WTC11 (cell line): ENCODE results near the gene NKD1. TPM values are rescaled to one million over a fixed set of nuclear protein-coding genes. Genes with fewer than 3 reads are reported as not detected.

Experiments used
- ATAC-seq: fragments of 200-7000 bp; cut with Tn5 transposase; 2 replicates; pipeline ENCODE4 v1.10.0; 2021; ENCODE audit warnings: mild to moderate bottlenecking, moderate library complexity
- CTCF ChIA-PET: fragments of 300-600 bp; sonication (Branson Sonifier 250); formaldehyde crosslinking; loops from one replicate; lab custom pipeline; 2021; ENCODE audit warnings: antibody characterized with exemption; lab: Charles Lee
- POLR2A ChIA-PET: fragments of 350-600 bp; sonication (Branson Sonifier 250); formaldehyde crosslinking; loops from one replicate; lab custom pipeline; 2021; ENCODE audit warnings: antibody characterized with exemption; lab: Charles Lee
- DNase-seq: peaks from one replicate; pipeline ENCODE4 v3.0.0; 2021; ENCODE audit warnings: low spot score
- H3K27ac Mint-ChIP-seq: 2 replicates; pipeline ENCODE4 v1.8.0; 2021; ENCODE audit warnings: mixed read lengths
- H3K27me3 Mint-ChIP-seq: 2 replicates; pipeline ENCODE4 v1.8.0; 2021; ENCODE audit warnings: low read depth, mild to moderate bottlenecking, moderate library complexity, mixed read lengths
- H3K36me3 Mint-ChIP-seq: 2 replicates; pipeline ENCODE4 v1.8.0; 2021; ENCODE audit warnings: mixed read lengths
- H3K4me1 Mint-ChIP-seq: 2 replicates; pipeline ENCODE4 v1.8.0; 2022; ENCODE audit warnings: mixed read lengths
- H3K4me3 Mint-ChIP-seq: 2 replicates; pipeline ENCODE4 v1.8.0; 2021; ENCODE audit warnings: mild to moderate bottlenecking, moderate library complexity, mixed read lengths
- H3K9me3 Mint-ChIP-seq: 2 replicates; pipeline ENCODE4 v1.8.0; 2021; ENCODE audit warnings: mixed read lengths
- AR ChIP-seq: fragments of 250-450 bp; sonication (Bioruptor Pico); IDR thresholded peaks from 2 replicates; pipeline ENCODE4 v1.9.0; 2021; ENCODE audit warnings: mild to moderate bottlenecking
- ETV6 ChIP-seq: sonication (generic); formaldehyde crosslinking; IDR thresholded peaks from 2 replicates; pipeline ENCODE4 v1.8.1; 2022; ENCODE audit warnings: mild to moderate bottlenecking, missing genetic modification reagents
- FOXK1 ChIP-seq: sonication (generic); formaldehyde crosslinking; IDR thresholded peaks from 2 replicates; pipeline ENCODE4 v1.8.0; 2022; ENCODE audit warnings: mild to moderate bottlenecking, moderate library complexity, missing genetic modification reagents
- KAT7 ChIP-seq: sonication (generic); formaldehyde crosslinking; IDR thresholded peaks from 2 replicates; pipeline ENCODE4 v1.8.1; 2023; ENCODE audit warnings: missing genetic modification reagents, mild to moderate bottlenecking, borderline replicate concordance
- MXD4 ChIP-seq: fragments of 250-450 bp; sonication (Bioruptor Pico); IDR thresholded peaks from 2 replicates; pipeline ENCODE4 v1.8.0; 2021; ENCODE audit warnings: mild to moderate bottlenecking, moderate library complexity, borderline replicate concordance
- NFYB ChIP-seq: sonication (generic); formaldehyde crosslinking; conservative IDR thresholded peaks from 2 replicates; pipeline ENCODE4 v1.8.0; 2022; ENCODE audit warnings: low read depth, missing genetic modification reagents
- USF1 ChIP-seq: sonication (generic); formaldehyde crosslinking; IDR thresholded peaks from 2 replicates; pipeline ENCODE4 v1.8.0; 2022; ENCODE audit warnings: mild to moderate bottlenecking, missing genetic modification reagents
- ZNF121 ChIP-seq: sonication (generic); formaldehyde crosslinking; IDR thresholded peaks from 2 replicates; pipeline ENCODE4 v1.8.0; 2023; ENCODE audit warnings: missing genetic modification reagents
- ZNF219 ChIP-seq: sonication (generic); formaldehyde crosslinking; IDR thresholded peaks from 2 replicates; pipeline ENCODE4 v1.8.0; 2023; ENCODE audit warnings: missing genetic modification reagents, mild to moderate bottlenecking, borderline replicate concordance
- ZNF263 ChIP-seq: sonication (generic); formaldehyde crosslinking; IDR thresholded peaks from 2 replicates; pipeline ENCODE4 v1.8.1; 2022; ENCODE audit warnings: low read depth, mild to moderate bottlenecking, moderate library complexity, missing genetic modification reagents
- total RNA-seq: library from RNA; stranded (reverse); gene quantifications from 3 replicates; pipeline ENCODE4 v1.2.3, GENCODE V29; 2021
- TF ChIP-seq, protein P1 (sequence below): fragments of 250-450 bp; sonication (Bioruptor Pico); IDR thresholded peaks from 2 replicates; pipeline ENCODE4 v1.9.0; 2021; ENCODE audit warnings: mild to moderate bottlenecking
- TF ChIP-seq, protein P2 (sequence below): sonication (generic); formaldehyde crosslinking; IDR thresholded peaks from 2 replicates; pipeline ENCODE4 v1.8.0; 2023; ENCODE audit warnings: missing genetic modification reagents, mild to moderate bottlenecking, borderline replicate concordance
- TF ChIP-seq, protein P3 (sequence below): fragments of 250-450 bp; sonication (Bioruptor Pico); IDR thresholded peaks from 2 replicates; pipeline ENCODE4 v1.9.0; 2021; ENCODE audit warnings: moderate library complexity, mild to moderate bottlenecking, inconsistent platforms, borderline replicate concordance
- TF ChIP-seq, protein P4 (sequence below): sonication (generic); formaldehyde crosslinking; conservative IDR thresholded peaks from 2 replicates; pipeline ENCODE4 v1.8.1; 2023; ENCODE audit warnings: mild to moderate bottlenecking, low read depth, missing genetic modification reagents, moderate library complexity
- TF ChIP-seq, protein P5 (sequence below): fragments of 250-450 bp; sonication (Bioruptor Pico); IDR thresholded peaks from 2 replicates; pipeline ENCODE4 v1.8.0; 2021; ENCODE audit warnings: mild to moderate bottlenecking
- TF ChIP-seq, protein P6 (sequence below): sonication (generic); formaldehyde crosslinking; IDR thresholded peaks from 2 replicates; pipeline ENCODE4 v1.8.0; 2022; ENCODE audit warnings: mild to moderate bottlenecking, missing genetic modification reagents

Gene NKD1
- total RNA-seq, 1 experiment from 2014 or later = 6.0 TPM

DNA sequence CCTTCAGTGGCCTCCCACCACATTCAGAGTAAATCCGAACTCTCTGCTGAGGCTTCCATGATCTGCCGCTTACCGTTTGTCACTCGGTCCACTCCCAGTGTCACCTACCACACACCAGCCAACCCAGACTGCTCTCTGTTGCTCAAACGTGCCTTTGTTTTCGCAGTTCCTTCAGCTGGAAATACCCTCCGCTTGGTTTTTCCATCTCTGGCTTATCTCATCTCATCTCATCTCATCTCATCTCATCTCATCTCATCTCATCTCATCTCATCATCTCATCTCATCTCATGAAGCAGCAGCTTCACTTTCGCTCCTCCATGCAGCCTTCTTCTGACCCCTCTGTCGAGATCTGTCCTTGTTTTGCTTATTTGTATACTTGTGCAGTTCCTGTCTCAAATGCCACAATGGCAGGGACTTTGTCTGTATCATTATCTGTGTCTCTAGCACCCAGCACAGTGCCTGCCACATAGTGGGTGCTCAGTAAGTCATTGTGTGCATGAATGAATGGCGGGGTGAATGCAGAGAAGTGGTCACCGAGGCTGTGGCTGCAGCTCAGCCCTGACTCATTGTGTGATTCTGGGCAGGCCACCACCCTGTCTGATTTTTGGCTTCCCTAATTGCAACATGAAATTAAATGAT is 136.7 kb downstream of the NKD1 start:
- H3K27me3 Mint-ChIP-seq = no peaks in the 10 kb centered on the region
- no peak for ATAC-seq
- ChIA-PET CTCF (interaction anchor here (1.2 to 3.7 kb wide), 3 partner anchors 7 to 19 kb away, joined by 4 to 22 read pairs (median 5); no protein-coding TSS in a partner anchor), POLR2A (no interaction called here)
- no peak for TF ChIP-seq USF1 (CRISPR knock-in tag)
- no peak for TF ChIP-seq NFYB (CRISPR knock-in tag)
- no peak for TF ChIP-seq ZNF263 (CRISPR knock-in tag)
- TF ChIP-seq ZNF121 (CRISPR knock-in tag) = no peak
- TF ChIP-seq ETV6 (CRISPR knock-in tag) = no peak
- TF ChIP-seq, protein P1, sequence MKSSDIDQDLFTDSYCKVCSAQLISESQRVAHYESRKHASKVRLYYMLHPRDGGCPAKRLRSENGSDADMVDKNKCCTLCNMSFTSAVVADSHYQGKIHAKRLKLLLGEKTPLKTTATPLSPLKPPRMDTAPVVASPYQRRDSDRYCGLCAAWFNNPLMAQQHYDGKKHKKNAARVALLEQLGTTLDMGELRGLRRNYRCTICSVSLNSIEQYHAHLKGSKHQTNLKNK (CRISPR knock-in tag) = no peak
- no peak for TF ChIP-seq KAT7 (CRISPR knock-in tag)
- TF ChIP-seq, protein P2, sequence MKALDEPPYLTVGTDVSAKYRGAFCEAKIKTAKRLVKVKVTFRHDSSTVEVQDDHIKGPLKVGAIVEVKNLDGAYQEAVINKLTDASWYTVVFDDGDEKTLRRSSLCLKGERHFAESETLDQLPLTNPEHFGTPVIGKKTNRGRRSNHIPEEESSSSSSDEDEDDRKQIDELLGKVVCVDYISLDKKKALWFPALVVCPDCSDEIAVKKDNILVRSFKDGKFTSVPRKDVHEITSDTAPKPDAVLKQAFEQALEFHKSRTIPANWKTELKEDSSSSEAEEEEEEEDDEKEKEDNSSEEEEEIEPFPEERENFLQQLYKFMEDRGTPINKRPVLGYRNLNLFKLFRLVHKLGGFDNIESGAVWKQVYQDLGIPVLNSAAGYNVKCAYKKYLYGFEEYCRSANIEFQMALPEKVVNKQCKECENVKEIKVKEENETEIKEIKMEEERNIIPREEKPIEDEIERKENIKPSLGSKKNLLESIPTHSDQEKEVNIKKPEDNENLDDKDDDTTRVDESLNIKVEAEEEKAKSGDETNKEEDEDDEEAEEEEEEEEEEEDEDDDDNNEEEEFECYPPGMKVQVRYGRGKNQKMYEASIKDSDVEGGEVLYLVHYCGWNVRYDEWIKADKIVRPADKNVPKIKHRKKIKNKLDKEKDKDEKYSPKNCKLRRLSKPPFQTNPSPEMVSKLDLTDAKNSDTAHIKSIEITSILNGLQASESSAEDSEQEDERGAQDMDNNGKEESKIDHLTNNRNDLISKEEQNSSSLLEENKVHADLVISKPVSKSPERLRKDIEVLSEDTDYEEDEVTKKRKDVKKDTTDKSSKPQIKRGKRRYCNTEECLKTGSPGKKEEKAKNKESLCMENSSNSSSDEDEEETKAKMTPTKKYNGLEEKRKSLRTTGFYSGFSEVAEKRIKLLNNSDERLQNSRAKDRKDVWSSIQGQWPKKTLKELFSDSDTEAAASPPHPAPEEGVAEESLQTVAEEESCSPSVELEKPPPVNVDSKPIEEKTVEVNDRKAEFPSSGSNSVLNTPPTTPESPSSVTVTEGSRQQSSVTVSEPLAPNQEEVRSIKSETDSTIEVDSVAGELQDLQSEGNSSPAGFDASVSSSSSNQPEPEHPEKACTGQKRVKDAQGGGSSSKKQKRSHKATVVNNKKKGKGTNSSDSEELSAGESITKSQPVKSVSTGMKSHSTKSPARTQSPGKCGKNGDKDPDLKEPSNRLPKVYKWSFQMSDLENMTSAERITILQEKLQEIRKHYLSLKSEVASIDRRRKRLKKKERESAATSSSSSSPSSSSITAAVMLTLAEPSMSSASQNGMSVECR (CRISPR knock-in tag) = no peak
- no peak for TF ChIP-seq AR
- TF ChIP-seq, protein P3, sequence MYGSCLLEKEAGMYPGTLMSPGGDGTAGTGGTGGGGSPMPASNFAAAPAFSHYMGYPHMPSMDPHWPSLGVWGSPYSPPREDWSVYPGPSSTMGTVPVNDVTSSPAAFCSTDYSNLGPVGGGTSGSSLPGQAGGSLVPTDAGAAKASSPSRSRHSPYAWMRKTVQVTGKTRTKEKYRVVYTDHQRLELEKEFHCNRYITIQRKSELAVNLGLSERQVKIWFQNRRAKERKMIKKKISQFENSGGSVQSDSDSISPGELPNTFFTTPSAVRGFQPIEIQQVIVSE (CRISPR knock-in tag) = no peak
- TF ChIP-seq FOXK1 (CRISPR knock-in tag) = no peak
- TF ChIP-seq ZNF219 (CRISPR knock-in tag) = no peak
- H3K9me3 Mint-ChIP-seq = no peaks in the 10 kb centered on the region
- no peaks in the 10 kb centered on the region for H3K36me3 Mint-ChIP-seq
- H3K4me3 Mint-ChIP-seq = no peak overlapping the region
- no peaks in the 10 kb centered on the region for H3K4me1 Mint-ChIP-seq
- H3K27ac Mint-ChIP-seq = no peak overlapping the region
- no peak for DNase-seq

- ChIA-PET POLR2A (no interaction called here), CTCF (interaction anchor here (1.2 to 3.7 kb wide), 4 partner anchors 7 to 120 kb away, joined by 4 to 22 read pairs (median 10); no protein-coding TSS in a partner anchor)
- no peak overlapping the region for H3K27ac Mint-ChIP-seq
- DNase-seq = no peak
- no peak for ATAC-seq
- H3K27me3 Mint-ChIP-seq = no peaks in the 10 kb centered on the region
- H3K4me1 Mint-ChIP-seq = no peaks in the 10 kb centered on the region
- H3K4me3 Mint-ChIP-seq = no peak overlapping the region
- H3K36me3 Mint-ChIP-seq = no peaks in the 10 kb centered on the region
- H3K9me3 Mint-ChIP-seq = no peaks in the 10 kb centered on the region
- TF ChIP-seq, protein P4, sequence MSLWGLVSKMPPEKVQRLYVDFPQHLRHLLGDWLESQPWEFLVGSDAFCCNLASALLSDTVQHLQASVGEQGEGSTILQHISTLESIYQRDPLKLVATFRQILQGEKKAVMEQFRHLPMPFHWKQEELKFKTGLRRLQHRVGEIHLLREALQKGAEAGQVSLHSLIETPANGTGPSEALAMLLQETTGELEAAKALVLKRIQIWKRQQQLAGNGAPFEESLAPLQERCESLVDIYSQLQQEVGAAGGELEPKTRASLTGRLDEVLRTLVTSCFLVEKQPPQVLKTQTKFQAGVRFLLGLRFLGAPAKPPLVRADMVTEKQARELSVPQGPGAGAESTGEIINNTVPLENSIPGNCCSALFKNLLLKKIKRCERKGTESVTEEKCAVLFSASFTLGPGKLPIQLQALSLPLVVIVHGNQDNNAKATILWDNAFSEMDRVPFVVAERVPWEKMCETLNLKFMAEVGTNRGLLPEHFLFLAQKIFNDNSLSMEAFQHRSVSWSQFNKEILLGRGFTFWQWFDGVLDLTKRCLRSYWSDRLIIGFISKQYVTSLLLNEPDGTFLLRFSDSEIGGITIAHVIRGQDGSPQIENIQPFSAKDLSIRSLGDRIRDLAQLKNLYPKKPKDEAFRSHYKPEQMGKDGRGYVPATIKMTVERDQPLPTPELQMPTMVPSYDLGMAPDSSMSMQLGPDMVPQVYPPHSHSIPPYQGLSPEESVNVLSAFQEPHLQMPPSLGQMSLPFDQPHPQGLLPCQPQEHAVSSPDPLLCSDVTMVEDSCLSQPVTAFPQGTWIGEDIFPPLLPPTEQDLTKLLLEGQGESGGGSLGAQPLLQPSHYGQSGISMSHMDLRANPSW (CRISPR knock-in tag) = no peak
- TF ChIP-seq MXD4 = no peak
- no peak for TF ChIP-seq NFYB (CRISPR knock-in tag)
- TF ChIP-seq, protein P5, sequence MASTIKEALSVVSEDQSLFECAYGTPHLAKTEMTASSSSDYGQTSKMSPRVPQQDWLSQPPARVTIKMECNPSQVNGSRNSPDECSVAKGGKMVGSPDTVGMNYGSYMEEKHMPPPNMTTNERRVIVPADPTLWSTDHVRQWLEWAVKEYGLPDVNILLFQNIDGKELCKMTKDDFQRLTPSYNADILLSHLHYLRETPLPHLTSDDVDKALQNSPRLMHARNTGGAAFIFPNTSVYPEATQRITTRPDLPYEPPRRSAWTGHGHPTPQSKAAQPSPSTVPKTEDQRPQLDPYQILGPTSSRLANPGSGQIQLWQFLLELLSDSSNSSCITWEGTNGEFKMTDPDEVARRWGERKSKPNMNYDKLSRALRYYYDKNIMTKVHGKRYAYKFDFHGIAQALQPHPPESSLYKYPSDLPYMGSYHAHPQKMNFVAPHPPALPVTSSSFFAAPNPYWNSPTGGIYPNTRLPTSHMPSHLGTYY (CRISPR knock-in tag) = no peak
- TF ChIP-seq, protein P6, sequence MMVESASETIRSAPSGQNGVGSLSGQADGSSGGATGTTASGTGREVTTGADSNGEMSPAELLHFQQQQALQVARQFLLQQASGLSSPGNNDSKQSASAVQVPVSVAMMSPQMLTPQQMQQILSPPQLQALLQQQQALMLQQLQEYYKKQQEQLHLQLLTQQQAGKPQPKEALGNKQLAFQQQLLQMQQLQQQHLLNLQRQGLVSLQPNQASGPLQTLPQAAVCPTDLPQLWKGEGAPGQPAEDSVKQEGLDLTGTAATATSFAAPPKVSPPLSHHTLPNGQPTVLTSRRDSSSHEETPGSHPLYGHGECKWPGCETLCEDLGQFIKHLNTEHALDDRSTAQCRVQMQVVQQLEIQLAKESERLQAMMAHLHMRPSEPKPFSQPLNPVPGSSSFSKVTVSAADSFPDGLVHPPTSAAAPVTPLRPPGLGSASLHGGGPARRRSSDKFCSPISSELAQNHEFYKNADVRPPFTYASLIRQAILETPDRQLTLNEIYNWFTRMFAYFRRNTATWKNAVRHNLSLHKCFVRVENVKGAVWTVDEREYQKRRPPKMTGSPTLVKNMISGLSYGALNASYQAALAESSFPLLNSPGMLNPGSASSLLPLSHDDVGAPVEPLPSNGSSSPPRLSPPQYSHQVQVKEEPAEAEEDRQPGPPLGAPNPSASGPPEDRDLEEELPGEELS (CRISPR knock-in tag) = no peak
Measured at GRCh38 chr16:50685462-50686063, 137.4 kb downstream of the NKD1 start.
